NCI-H128 (cell line): Measurements from ENCODE around the gene SYNDIG1.

Source experiments
- DNase-seq: peaks from one replicate; lab custom pipeline; 2025; ENCODE audit not compliant: unreplicated experiment; lab: John Stamatoyannopoulos, UW

The SYNDIG1 gene

DNA sequence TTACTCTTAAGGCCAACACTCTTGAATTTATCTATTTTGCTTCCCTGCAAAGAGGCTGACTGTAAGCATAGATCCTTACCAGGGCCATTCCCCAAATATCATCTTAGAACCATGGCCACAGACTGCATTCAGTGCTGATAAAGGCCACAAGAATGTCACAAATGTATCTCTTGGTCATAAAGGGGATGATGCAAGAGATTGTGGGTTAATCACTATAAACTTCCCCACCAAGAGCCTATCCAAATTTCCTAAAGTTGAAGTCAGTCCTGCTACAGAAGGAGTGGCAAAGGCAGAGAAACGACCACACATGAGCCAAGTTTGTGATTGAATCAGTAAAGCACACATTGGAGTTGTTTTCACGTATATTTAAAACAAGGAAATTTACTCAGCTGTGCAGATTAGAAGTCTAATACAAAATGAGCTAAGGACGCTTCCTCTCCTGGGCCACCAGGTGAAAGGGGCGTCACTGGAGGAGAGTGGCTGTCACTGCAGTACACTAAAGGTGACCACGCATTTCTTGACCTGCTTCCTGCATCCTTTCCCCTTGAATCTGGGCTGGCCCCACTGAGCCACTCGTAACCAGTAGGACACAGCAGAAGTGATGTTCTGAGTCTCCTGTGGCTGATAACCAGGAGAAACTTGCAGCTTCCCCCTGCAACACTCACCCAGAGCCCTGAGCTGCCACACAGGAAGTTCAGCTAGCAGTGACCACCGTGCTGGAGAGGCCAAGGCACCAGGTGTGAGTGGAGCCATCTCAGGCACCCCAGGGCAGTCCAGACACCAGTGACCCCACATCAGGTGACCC is 181.9 kb downstream of the SYNDIG1 start:
- no peak for DNase-seq

GRCh38 chr20:24651976-24652345 is 182.5 kb downstream of the SYNDIG1 start:
- DNase-seq: no peak

- no peak for DNase-seq
Observed at GRCh38 chr20:24653306-24653705, 183.9 kb downstream of the SYNDIG1 start.

DNA sequence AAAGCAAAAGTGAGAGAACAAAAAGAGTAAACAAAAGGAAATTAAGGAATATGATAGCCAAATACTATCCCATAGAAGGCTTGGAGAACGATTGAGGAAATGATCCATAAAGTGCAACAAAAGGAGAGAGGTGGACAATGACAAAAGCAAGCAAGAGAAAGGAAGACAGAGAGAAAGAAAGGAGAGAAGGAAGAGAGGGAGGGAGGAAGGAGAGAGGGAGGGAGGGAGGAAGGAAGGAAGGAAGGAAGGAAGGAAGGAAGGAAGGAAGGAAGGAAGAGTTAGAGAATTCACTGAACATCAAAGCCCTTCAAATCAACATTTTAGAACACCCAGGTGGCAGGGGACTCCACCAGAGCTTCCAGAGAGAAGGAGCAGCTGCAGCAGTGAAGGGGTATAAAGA is 185.0 kb downstream of the SYNDIG1 start:
- DNase-seq: no peak

- DNase-seq: no peak
Observed at GRCh38 chr20:24656391-24656790, 187.0 kb downstream of the SYNDIG1 start.

DNA sequence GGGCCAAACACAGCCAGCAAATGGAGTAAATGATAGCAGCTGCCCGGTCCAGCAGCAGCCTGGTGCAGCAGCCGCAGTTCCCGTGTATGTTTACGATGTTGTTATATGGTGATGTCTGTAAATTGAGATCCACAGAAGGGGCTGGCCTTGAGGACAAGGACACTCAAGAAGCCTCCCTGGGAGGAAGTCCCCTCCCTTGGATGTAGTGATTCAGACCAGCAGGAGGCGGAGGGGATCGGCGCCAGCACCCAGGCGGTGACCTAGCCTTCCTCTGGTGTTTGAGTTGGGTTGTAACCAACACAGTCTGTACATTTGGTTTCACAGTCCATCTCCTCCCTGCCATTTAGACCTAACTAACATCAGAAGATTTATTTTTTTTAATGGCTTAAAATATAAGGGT is 187.8 kb downstream of the SYNDIG1 start:
- no peak for DNase-seq

DNA sequence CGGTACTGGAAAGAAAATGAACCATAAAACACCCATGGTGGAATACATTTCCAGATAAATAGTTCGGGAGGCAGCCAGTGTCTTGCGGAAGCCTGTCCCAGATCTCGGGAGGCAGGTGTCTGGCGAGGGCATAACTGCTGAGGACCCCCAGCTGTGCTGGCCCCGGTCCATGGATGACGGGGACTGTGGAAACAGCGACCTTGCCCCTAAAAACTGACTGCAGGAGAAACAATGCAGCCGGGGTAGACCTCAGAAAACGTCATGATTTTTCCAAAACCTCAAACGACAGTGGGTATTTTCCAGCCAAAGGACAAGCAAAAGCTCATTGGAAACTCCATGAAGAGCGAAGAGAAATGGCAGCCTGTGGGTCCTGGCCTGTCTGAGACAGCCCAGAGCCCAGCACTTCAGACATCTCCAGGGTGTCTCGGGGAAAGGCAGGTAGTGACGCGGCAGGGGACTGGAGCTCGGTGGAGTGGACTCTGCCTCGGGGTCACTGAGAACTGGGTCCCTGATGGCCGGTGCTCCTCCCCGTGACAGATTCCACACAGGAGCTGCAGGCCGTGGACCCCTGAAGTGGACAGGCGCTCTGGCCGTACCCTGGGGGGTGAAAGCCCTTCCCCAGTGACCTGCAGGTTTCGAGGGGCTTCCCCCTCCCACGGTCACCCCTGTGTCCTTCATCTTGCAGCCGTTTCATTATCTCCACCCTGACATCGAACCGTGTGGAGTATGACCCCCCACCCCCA is 188.6 kb downstream of the SYNDIG1 start:
- DNase-seq: no peak

DNA sequence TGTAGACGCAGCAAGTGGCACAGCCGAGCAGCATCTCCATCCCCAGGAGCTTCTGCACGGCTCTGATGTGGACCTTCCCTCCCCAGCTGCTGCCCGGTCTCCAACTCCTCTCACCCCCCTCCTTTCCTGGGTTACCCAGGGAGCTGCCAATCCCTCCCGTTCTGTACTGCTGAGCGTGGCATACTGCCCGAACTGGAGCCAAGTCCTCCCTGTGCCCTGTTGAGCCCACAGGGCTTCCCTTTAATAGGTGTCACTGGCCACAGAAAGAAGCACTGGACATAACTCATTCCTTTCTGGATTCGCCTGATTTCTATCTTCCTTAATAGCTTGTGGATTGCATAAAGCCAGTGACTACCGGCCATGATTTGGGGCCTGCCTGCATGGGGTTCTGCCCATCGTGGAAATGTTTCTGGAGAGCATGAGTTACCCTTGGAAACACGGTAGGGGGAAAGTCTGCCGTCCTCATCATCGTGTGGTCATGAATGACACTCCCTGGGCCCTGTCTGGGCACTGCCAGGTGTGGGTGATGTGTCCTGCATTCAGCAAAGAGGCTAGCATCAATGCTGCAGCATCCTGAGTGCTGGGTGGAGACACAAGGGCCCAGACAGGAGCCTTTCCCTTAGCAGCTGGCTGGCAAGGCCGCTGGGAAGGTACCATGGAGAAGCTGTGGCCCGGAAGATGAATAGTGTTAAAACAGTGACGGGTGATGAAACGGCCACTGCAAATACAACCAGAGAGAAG is 189.7 kb downstream of the SYNDIG1 start:
- no peak for DNase-seq

DNA sequence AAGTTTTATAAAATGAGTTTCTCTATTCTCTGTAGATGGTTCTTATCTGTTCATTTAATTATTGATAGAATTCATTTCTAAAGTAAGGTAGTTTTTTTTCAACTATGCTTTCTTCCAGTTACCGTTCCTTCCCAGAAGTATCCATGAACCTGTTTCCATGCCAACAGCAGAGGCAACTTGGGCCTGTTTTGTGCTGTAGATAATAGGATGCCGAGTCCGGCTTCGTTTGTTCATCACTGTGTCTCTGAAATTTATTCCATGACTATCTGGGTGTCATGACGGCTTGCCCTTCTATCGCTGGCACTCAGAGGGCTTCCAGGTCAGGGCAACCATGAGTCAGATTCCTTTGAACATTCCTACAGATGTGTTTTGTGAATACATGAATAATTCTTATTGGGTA is 190.4 kb downstream of the SYNDIG1 start:
- DNase-seq: no peak

- no peak for DNase-seq
Observed at GRCh38 chr20:24660651-24661050, 191.2 kb downstream of the SYNDIG1 start.

DNA sequence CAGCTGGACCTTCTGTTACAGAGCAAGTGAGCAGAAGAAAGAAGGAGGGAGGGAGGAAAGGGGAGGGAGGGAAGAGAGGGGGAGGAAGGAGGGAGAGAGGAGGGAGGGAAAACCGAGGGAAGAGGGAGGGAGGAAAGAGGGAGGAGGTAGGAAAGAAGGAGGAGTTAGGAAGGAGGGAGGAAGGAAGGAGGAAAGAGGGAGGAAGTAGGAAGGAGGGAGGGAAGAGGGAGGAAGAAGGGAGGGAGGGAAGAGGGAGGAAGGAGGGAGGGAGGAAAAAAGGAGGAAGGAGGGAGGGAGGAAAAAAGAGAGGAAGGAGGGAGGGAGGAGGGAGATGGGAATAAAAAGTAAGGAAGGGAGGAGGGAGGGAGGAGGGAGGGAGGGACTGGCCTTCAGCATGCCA is 191.8 kb downstream of the SYNDIG1 start:
- DNase-seq: no peak

- DNase-seq: no peak
Observed at GRCh38 chr20:24662322-24662721, 192.9 kb downstream of the SYNDIG1 start.

GRCh38 chr20:24662752-24663365 is 193.4 kb downstream of the SYNDIG1 start:
- no peak for DNase-seq

GRCh38 chr20:24663496-24663895 is 194.1 kb downstream of the SYNDIG1 start:
- DNase-seq: no peak

- DNase-seq: no peak
Observed at GRCh38 chr20:24664266-24664986, 195.0 kb downstream of the SYNDIG1 start.

DNA sequence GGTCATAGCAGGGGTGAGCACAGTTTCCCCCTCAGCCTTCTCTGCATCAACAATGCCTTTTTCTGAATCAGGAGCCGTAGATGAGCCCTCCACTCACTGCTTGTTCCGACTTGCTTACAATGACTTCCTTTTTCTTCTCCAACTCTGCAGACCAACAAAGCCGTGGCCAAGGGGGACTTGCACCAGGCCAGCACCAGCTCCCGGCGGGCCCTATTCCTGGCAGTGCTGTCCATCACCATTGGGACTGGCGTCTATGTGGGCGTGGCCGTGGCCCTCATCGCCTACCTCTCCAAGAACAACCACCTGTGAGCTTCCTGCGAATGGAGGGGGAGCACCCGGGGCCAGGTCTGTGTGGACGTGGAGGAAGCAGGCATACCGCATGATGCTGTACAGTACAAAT is 195.8 kb downstream of the SYNDIG1 start:
- no peak for DNase-seq

DNA sequence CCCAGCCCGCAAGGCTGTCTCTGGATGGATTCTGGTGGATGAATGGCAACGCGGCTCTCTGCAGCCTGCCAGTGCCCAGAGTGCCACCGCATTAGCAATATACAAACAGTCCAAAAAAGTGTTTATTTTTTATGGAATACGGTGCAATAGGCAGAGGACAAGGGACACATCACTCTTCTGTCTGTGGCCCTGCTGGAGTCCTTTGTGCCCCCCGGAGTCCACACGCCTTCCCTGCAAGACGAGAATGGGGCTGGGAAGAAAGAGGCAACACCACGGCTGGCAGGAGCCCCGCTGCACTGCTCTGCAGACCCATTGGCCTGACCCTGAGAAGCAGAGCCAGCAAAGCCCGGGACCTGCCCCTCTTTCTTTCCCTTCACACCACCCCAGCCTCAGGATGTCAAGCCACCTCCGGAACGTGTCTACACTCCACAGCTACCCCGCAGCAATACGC is 196.3 kb downstream of the SYNDIG1 start:
- DNase-seq: no peak

GRCh38 chr20:24667689-24668383 is 198.4 kb downstream of the SYNDIG1 start:
- DNase-seq: no peak

DNA sequence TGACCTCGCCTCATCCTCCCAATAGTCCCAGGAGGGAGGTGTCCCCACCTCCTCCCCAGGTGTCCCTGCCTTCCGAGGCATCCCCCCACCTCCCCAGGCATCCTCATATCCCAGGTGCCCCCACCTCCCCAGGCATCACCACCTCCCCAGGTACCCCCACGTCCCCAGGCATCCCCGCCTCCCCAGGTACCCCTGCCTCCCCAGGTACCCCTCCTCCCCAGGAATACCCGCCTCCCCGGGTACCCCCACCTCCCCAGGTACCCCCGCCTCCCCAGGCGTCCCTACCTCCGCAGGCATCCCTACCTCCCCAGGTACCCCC is 198.9 kb downstream of the SYNDIG1 start:
- DNase-seq: no peak

- no peak for DNase-seq
Observed at GRCh38 chr20:24668791-24669190, 199.4 kb downstream of the SYNDIG1 start.
